NT2/D1 (cell line): ENCODE data around the gene FGF18.

ENCODE experiments used
- DNase-seq: peaks from one replicate; pipeline ENCODE4 v3.0.0-alpha.2; 2011; ENCODE audit warnings: low read depth, low spot score
- H3K27me3 ChIP-seq: 2 replicates; pipeline ENCODE4 v1.6.0; 2011; ENCODE audit warnings: mild to moderate bottlenecking; ENCODE audit not compliant: insufficient read length, insufficient read depth
- H3K36me3 ChIP-seq: 2 replicates; pipeline ENCODE4 v1.6.1; 2011; ENCODE audit warnings: mild to moderate bottlenecking, low read length, mixed read lengths; ENCODE audit not compliant: insufficient read depth, insufficient read length
- H3K4me1 ChIP-seq: 2 replicates; pipeline ENCODE4 v1.5.1; 2011; ENCODE audit not compliant: insufficient read depth, insufficient read length
- H3K4me3 ChIP-seq: 2 replicates; pipeline ENCODE4 v1.5.1; 2011; ENCODE audit warnings: low read depth; ENCODE audit not compliant: insufficient read length
- H3K9ac ChIP-seq: 2 replicates; pipeline ENCODE4 v1.6.0; 2011; ENCODE audit warnings: low read depth; ENCODE audit not compliant: insufficient read length
- H3K9me3 ChIP-seq: 2 replicates; pipeline ENCODE4 v1.5.1; 2011; ENCODE audit warnings: mild to moderate bottlenecking, low read length; ENCODE audit not compliant: insufficient read depth
- SUZ12 ChIP-seq: IDR thresholded peaks from 2 replicates; pipeline ENCODE4 v1.6.1; 2011; ENCODE audit not compliant: insufficient read length, insufficient read depth; ENCODE audit errors: extremely low read depth
- YY1 ChIP-seq: IDR thresholded peaks from 2 replicates; pipeline ENCODE4 v1.6.1; 2011; ENCODE audit not compliant: insufficient read length, insufficient read depth
- ZNF274 ChIP-seq: IDR thresholded peaks from 2 replicates; pipeline ENCODE4 v1.6.1; 2011; ENCODE audit warnings: mild to moderate bottlenecking, low read depth, low read length

FGF18 gene

GRCh38 chr5:171505473-171506043, 86.1 kb downstream of the FGF18 start:
- H3K36me3 ChIP-seq = no peaks in the 10 kb centered on the region
- TF ChIP-seq SUZ12 (no peak), YY1 (no peak), ZNF274 (no peak)
- no peak overlapping the region for H3K4me3 ChIP-seq
- H3K4me1 ChIP-seq = peaks cover 2% of the 10 kb centered on the region
- DNase-seq = no peak
- H3K9me3 ChIP-seq = no peaks in the 10 kb centered on the region
- no peak overlapping the region for H3K9ac ChIP-seq
- no peaks in the 10 kb centered on the region for H3K27me3 ChIP-seq

DNA sequence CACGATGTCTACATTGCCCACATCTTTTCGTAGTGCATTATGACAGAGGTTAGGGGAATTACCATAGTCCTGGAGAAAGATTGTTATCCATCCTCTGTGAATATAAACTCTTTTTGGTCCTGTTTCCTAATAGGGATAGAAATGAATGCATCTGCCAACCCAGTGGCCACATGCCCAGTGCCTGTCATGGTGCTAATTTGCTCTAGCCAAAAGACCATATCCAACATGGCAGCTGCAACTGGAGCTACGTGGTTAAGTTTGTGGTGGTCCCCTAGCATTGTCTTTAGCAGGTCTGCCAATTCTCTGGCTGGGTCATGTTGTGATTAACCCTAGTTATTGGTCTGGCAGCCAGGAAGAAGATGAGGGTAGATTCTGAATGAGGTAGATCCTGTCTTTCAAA, 87.5 kb downstream of the FGF18 start:
- no peaks in the 10 kb centered on the region for H3K27me3 ChIP-seq
- H3K9ac ChIP-seq = no peak overlapping the region
- peaks cover 2% of the 10 kb centered on the region for H3K4me1 ChIP-seq
- no peaks in the 10 kb centered on the region for H3K9me3 ChIP-seq
- no peaks in the 10 kb centered on the region for H3K36me3 ChIP-seq
- no peak overlapping the region for H3K4me3 ChIP-seq
- TF ChIP-seq ZNF274 = no peak
- TF ChIP-seq SUZ12 = no peak
- no peak for DNase-seq
